GM23338 (cell line): ENCODE data around the gene METTL26.

Source experiments
- CTCF ChIP-seq, 2 experiments: fragments of 200-600 bp in 1 of 2; sonication (generic) in 1 of 2; conservative IDR thresholded peaks; 2 replicates each; pipeline versions ENCODE4 v1.5.1 to v1.6.1; 2016 to 2017; ENCODE audit warnings: antibody characterized with exemption in 2 of 2, low read depth in 2 of 2, mild to moderate bottlenecking in 2 of 2, moderate library complexity in 1 of 2
- POLR2AphosphoS5 ChIP-seq: IDR thresholded peaks from 2 replicates; pipeline ENCODE4 v1.6.1; 2016; ENCODE audit warnings: antibody characterized with exemption, low read depth
- REST ChIP-seq: IDR thresholded peaks from one replicate; pipeline ENCODE4 v1.6.1; 2018; ENCODE audit warnings: antibody characterized with exemption; ENCODE audit not compliant: unreplicated experiment
- ZNF331 ChIP-seq: fragments of 250-450 bp; sonication (Bioruptor Pico); IDR thresholded peaks from 2 replicates; pipeline ENCODE4 v1.5.0; 2020; ENCODE audit warnings: low read depth, mild to moderate bottlenecking, moderate library complexity

- TF ChIP-seq CTCF (conservative IDR thresholded peaks at IDR 0.05; ENCODE audit: low read depth in 2 of 2) (no peak), REST (no peak), ZNF331 (CRISPR knock-in tag) (no peak), POLR2AphosphoS5 (no peak)
These were observed 39.4 kb downstream of the METTL26 start for GRCh38 chr16:596736-597060.
